GM21515 (cell line): ENCODE results near the gene IL4R.
A peak's percentile ranks its signal among the peaks of the same experiment; 100 is the strongest.

Source experiments
- ATAC-seq: cut with Tn5 transposase; IDR thresholded peaks from one replicate; pipeline ENCODE4 v1.9.1; 2021; ENCODE audit not compliant: unreplicated experiment

IL4R gene

GRCh38 chr16:27314161-27314723 is 468 bp downstream of the IL4R start:
- peak; percentile 25 for ATAC-seq

- no peak for ATAC-seq
Observed at GRCh38 chr16:27314986-27315332, 1.2 kb downstream of the IL4R start.

- no peak for ATAC-seq
Observed at GRCh38 chr16:27315333-27316037, 1.7 kb downstream of the IL4R start.

GRCh38 chr16:27316038-27316680 is 2.4 kb downstream of the IL4R start:
- ATAC-seq: no peak

DNA sequence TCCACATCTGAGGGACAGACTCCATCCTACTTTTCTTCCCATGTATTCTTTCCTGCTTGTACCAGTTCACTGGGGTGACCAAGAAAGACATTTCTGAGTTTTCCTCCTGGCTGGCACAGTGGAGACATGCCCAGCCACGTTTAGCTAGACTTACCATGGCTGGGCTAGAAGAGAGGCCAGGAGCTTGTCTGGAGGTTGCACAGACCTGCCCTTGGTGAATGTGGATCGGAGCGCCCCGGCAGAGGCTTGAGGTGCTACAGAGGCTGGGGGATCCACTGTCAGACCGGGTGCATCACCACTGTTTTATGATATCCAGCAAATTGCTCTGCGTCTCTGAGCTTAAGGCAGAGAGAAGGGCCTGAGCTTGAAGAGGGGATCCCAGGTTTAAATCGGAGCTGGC is 3.5 kb downstream of the IL4R start:
- ATAC-seq: no peak

DNA sequence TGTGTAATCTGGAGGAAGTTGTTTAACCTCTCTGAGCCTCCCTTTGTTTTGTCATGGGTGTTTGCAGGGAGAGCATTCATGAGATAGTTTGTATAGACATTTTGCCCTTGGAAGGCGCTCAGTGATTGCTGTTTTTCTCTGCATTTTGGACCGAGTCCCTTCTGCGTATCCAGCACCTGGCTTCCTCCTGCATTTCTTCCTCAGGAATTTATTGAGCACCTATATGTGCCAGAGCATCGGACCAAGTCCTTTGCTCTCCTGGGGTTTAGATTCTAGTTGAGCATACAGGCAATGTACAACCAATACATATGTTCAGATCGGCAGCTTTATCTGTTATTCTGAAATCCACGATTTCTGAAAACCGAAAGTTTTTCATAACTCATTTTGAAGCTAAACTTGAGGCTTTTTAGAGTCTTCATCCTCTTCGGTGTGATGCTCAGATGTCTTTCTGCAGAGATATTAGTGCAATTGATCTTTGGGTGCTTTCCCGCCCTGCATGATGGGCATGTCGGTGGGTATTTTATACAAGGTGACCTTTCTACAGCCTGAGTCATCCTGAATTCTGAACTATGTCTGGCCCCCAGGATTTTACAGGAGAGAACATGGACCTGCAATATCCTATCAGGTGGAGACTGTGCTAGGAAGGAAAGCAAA is 4.1 kb downstream of the IL4R start:
- ATAC-seq: no peak

- ATAC-seq: no peak
Observed at GRCh38 chr16:27318392-27319256, 4.8 kb downstream of the IL4R start.

- no peak for ATAC-seq
Observed at GRCh38 chr16:27319257-27319965, 5.6 kb downstream of the IL4R start.

DNA sequence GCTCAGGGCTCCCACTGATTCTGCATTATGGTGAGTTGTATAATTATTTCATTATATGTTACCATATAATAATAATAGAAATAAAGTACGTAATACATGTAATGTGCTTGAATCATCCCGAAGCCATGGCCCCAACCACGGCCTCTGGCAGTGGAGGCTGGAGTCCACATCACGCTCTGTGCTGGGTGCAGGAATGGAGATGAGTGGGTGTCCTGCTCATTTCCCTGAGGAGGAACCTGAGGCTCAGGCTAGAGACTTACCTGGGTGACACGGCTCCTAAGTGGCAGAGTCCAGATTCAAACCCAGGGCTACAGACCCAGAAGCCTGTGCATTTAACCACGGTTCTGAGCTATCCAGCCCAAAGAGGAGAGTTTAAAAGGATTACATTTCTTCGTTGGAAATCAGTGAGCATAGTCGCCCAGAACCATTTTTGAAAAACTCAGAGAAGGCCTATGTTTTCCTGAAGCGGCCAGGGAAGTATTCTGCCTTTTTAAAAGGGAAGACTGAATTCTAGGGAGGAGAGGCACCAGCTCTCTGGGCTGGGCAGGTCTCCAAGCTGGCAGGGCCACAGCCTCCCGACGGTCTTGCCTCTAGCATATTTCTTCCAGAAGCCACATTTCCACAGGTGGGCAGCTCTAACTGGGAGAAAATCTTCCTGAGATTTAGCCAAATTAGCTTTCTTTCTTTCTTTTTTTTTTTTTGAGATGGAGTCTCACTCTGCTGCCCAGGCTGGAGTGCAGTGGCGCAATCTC is 6.7 kb downstream of the IL4R start:
- no peak for ATAC-seq

DNA sequence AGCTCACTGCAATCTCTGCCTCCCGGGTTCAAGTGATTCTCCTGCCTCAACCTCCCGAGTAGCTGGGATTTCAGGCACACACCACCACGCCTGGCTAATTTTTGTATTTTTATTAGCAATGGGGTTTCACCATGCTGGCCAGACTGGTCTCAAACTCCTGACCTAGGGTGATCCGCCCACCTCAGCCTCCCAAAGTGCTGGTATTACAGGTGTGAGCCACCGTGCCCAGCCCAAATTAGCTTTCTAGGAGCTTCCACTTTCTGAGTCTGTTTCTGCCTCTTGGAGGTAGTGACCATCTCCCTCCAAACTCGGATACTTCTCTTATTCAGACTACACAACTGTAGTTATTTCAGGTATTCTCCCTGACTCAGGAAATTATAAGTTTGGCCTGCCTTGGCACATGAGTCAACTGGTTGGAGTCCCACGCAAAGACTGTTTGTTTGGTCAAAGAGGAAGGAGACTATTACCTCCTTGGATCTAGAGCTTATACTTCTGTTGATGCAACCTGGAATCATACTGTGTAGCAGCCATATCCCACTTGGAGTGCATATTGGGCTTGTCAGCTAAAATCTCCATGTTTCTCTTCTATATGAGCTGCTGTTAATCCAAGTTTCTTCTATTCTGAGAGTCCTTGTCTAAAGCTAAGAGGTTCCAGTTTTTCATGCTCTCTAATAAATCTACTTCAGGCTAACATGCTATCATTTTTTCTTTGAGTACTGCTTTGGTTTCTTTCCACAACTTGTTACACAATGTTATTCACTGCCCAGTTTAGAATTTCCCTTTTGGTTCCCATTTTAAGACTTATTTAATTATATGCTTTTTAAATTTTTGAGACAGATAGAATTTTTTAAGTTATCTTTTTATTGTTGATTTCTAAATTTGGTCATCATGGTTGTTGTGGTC is 7.5 kb downstream of the IL4R start:
- no peak for ATAC-seq

DNA sequence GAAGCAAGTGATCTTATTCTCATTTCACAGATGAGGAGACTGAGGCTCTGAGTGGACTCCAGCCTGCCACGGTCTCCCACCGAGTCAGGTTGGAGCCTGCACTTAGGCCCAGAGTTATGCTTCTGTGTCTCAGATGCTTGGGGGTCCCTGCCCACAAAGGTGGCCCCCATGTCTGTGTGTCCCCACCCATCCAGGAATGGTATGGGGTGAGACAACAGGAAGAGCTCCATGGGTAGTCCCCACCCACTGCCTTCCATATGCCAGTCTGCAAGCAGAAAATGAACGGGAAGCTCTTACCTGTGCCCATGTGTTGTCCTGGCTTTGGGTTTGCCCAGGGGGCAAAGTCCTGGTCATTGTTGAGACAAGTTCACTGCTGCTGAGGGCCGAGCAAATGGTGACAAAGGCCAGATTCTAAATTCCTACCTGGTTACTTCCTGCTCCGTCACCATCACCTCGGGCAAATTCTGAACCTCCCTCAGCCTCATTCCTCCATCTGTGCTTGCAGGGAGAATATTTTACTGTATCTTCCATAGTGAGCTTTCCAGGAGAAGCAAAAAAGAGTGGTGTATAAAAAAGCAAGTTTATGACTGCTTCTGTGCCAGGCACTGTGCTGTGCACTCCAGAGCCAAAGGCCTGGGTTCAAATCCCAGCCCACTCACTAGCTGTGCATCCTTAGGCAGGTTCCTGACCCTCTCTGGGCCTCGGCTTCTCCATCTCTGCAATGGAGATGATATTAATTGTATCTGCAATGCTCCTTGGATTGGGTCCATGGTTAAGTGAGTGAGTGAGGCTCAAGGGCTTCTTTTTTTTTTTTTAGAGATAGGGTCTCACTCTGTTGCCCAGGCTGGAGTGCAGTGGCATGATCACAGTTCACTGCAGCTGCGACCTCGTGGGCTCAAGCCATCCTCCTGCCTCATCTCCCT is 9.3 kb downstream of the IL4R start:
- ATAC-seq: no peak

DNA sequence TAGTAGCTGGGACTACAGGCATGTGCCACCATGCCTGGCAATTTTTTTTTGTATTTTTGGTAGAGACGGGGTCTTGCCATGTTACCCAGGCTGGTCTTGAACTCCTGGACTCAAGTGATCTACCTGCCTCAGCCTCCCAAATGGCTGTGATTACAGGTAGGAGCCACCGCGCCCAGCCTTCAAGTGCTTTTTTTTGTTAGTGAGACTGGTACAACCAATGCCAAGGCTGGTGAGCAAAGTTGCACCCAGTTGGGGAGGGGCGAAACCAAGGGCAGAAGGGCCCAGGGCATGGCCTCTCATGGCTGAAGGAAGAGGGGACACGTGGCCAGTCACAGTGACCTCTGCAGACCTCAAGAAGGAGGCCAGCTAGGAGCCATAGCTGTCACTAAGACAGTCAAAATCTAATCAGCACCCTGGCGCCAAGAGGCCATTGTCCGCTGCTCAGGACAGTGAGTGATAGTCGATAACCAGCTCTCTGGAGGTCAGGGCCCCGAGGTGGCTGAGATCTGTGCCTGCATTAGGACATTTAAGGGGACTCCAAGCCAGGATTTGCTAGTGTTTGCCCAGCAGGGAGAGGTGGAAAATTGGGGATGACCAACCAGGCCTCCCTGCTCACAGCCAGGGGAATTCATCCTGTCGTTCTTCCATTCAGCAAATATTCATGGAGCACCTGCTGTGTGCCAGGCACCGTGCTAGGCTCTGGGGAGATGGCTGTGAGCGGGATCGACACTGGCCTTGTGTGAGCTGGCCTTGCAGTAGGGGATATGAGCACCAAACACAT is 10.2 kb downstream of the IL4R start:
- no peak for ATAC-seq

DNA sequence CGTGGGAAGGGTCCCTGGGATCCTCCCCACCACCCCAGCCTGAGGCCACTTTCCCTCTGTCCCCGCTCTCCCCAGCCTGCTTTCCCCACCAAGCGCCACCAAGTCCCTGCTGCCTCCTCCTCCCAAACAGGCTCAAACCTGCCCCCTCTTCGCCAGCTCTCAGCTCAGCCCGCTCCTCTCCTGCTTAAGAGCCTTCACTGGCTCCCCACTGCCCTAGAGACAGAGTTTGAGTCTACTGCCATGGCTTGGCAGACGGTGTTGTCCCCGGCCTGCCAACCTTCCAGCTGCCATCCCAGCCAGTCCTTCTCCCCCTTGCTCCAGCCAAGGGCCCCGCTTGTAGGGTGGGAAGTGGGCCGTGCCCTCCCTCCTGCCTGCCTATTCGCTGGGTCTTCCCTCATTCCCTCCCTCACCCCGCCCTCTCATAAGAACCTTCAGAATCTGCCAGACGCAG is 11.1 kb downstream of the IL4R start:
- no peak for ATAC-seq

GRCh38 chr16:27325736-27326135 is 12.0 kb downstream of the IL4R start:
- no peak for ATAC-seq

GRCh38 chr16:27326251-27326650 is 12.5 kb downstream of the IL4R start:
- no peak for ATAC-seq

- ATAC-seq: no peak
Observed at GRCh38 chr16:27326738-27327585, 13.2 kb downstream of the IL4R start.
